GF-D8 (cell line): ENCODE data around the gene STING1.
A peak's percentile ranks its signal among the peaks of the same experiment; 100 is the strongest.
"Not testable (repeated sequence)": the region's sequence is repeated elsewhere in the genome, so short reads cannot be mapped to it uniquely, and the experiment has no call there.

Experiments used
- DNase-seq: peaks from one replicate; lab custom pipeline; 2025; lab: John Stamatoyannopoulos, UW

STING1 gene

GRCh38 chr5:139440416-139440815 is 42.1 kb downstream of the STING1 start:
- not testable (repeated sequence) for DNase-seq

GRCh38 chr5:139439013-139439903 is 43.3 kb downstream of the STING1 start, which contains the start of gene DNAJC18:
Gene DNAJC18, minus strand, starts transcription at chr5:139439525. Its CDS starts 80 bp downstream, at chr5:139439445.
- DNase-seq: peak; percentile 58

GRCh38 chr5:139438707-139439012 is 43.9 kb downstream of the STING1 start:
- no peak for DNase-seq

- DNase-seq: no peak
These were observed 46.9 kb downstream of the STING1 start for GRCh38 chr5:139435676-139436075.

GRCh38 chr5:139431706-139432105 is 50.9 kb downstream of the STING1 start:
- no peak for DNase-seq

- no peak for DNase-seq
These were observed 52.5 kb downstream of the STING1 start for GRCh38 chr5:139430015-139430414.

- DNase-seq: peak; percentile 47
These were observed 56.2 kb downstream of the STING1 start for GRCh38 chr5:139426203-139426885.
